Measurements from ENCODE around the gene LHX4. TPM values are rescaled to one million over a fixed set of nuclear protein-coding genes. Genes with fewer than 3 reads are reported as not detected.

LHX4 gene
- total and polyA plus RNA-seq, 2 of the 4 experiments (the other 2 are of a cell fraction), result 0.05 to 0.18 TPM

GRCh38 chr1:180281490-180281889 is 51.4 kb downstream of the LHX4 start:
- intact Hi-C loops (cut with micrococcal nuclease), result loop anchor here (5.0 kb wide), 1 partner anchor 61 kb away; no protein-coding TSS in a partner anchor
- H3K27ac ChIP-seq (ENCODE audit: insufficient read depth, low read length), result no peak overlapping the region
- no peak overlapping the region for H2BK15ac ChIP-seq (ENCODE audit: low read depth, low read length)
- H3K18ac ChIP-seq (ENCODE audit: low read depth, low read length), result no peak overlapping the region
- peaks cover 13% of the 10 kb centered on the region for H3K36me3 ChIP-seq (ENCODE audit: control insufficient read depth, insufficient read depth, low read length)
- TF ChIP-seq RCOR1 (IDR thresholded peaks at IDR 0.05; ENCODE audit: insufficient replicate concordance, low read length) (no peak), FOS (IDR thresholded peaks at IDR 0.05; ENCODE audit: low read depth, low read length) (no peak), BHLHE40 (IDR thresholded peaks at IDR 0.05; ENCODE audit: low read depth, low read length) (no peak), RFX5 (IDR thresholded peaks at IDR 0.05; ENCODE audit: low read depth, low read length) (no peak), SMC3 (IDR thresholded peaks at IDR 0.05; ENCODE audit: low read depth, low read length) (no peak), POLR2A (IDR thresholded peaks at IDR 0.05; ENCODE audit: low read depth, low read length) (no peak), RAD21 (IDR thresholded peaks at IDR 0.05; ENCODE audit: low read length) (no peak), MXI1 (IDR thresholded peaks at IDR 0.05; ENCODE audit: borderline replicate concordance, low read depth, low read length) (no peak), NFE2L2 (IDR thresholded peaks at IDR 0.05; ENCODE audit: low read depth, low read length) (no peak), CHD1 (IDR thresholded peaks at IDR 0.05; ENCODE audit: low read depth, low read length) (no peak), ELK1 (IDR thresholded peaks at IDR 0.05; ENCODE audit: borderline replicate concordance, low read depth, low read length) (no peak), MAFK (IDR thresholded peaks at IDR 0.05; ENCODE audit: low read depth, low read length) (no peak), USF2 (IDR thresholded peaks at IDR 0.05; ENCODE audit: low read depth, low read length) (no peak), CTCF (conservative IDR thresholded peaks at IDR 0.05; ENCODE audit: low read depth, low read length) (no peak), CEBPB (IDR thresholded peaks at IDR 0.05; ENCODE audit: low read depth, low read length) (no peak), MAZ (IDR thresholded peaks at IDR 0.05; ENCODE audit: borderline replicate concordance, low read depth, low read length) (no peak)
- H2BK5ac ChIP-seq (ENCODE audit: low read depth, low read length, poor library complexity, severe bottlenecking), result no peak overlapping the region
- no peaks in the 10 kb centered on the region for H3K79me1 ChIP-seq (ENCODE audit: low read depth in 1 of 2, low read length in 2 of 2)
- H3K9ac ChIP-seq (ENCODE audit: low read depth, low read length), result no peak overlapping the region
- H4K20me1 ChIP-seq (ENCODE audit: insufficient read depth, low read length), result peaks cover 3% of the 10 kb centered on the region; the same call in 1 of the 2 replicates
- ATAC-seq (ENCODE audit: low read depth) (no peak), DNase-seq (no peak)
- H3K4me2 ChIP-seq (ENCODE audit: low read depth, low read length), result no peak overlapping the region
- H2AK9ac ChIP-seq (replicated peaks; ENCODE audit: low read depth, low read length, poor library complexity), result no peak overlapping the region
- dilution Hi-C loops (cut with HindIII; ENCODE audit: low sequenced_read_pairs, unreplicated experiment), result no loop called here
- H2AK5ac ChIP-seq (ENCODE audit: low read depth, low read length), result no peak overlapping the region
- no peak overlapping the region for H3K14ac ChIP-seq (replicated peaks; ENCODE audit: low read depth, low read length)
- H2AFZ ChIP-seq (replicated peaks; ENCODE audit: low read length, poor library complexity), result no peak overlapping the region
- no TSS peak for BruUV-seq (replicated peaks)
- H4K5ac ChIP-seq (ENCODE audit: low read depth, low read length), result no peak overlapping the region
- no peak overlapping the region for H2BK20ac ChIP-seq (ENCODE audit: low read depth, low read length)
- peaks cover 2% of the 10 kb centered on the region; the same call in 1 of the 2 replicates for H3K4me1 ChIP-seq (ENCODE audit: control insufficient read depth, insufficient read depth, low read length)
- ChIA-PET CTCF (no interaction called here), POLR2A (ENCODE audit: unreplicated experiment) (no interaction called here)
- no peaks in the 10 kb centered on the region for H3K9me3 ChIP-seq (ENCODE audit: control insufficient read depth, insufficient read depth, low read length)
- no peak overlapping the region for H3K56ac ChIP-seq (ENCODE audit: extremely low read depth, insufficient read depth, low read length)
- in situ Hi-C loops (cut with MboI; ENCODE audit: low sequenced_read_pairs), result no loop called here
- no peak overlapping the region for H4K8ac ChIP-seq (ENCODE audit: low read depth in 2 of 2, low read length in 2 of 2)
- H4K91ac ChIP-seq (ENCODE audit: insufficient read depth, low read depth, low read length), result no peak overlapping the region
- no peak overlapping the region for H3K4ac ChIP-seq (ENCODE audit: low read depth, low read length)
- peaks cover 10% of the 10 kb centered on the region for H3K9me1 ChIP-seq (ENCODE audit: insufficient read depth, low read length)
- WGBS, 2 experiments (ENCODE audit: extremely low coverage in 2 of 2, insufficient read length in 1 of 2), result no CpG with 5 or more reads among the region's 1 CpG
- no peaks in the 10 kb centered on the region for H3K27me3 ChIP-seq (ENCODE audit: control insufficient read depth, insufficient read depth, low read length)
- no peak overlapping the region for H3K23ac ChIP-seq (ENCODE audit: low read depth, low read length)
- no peak overlapping the region for H2BK120ac ChIP-seq (ENCODE audit: low read depth, low read length)
- H3K4me3 ChIP-seq (ENCODE audit: insufficient read depth, low read depth, low read length), result no peak overlapping the region

Data from IMR-90 (cell line).